Mammary epithelial cell (primary cell): Measurements from ENCODE around the gene CNTN5.

Source experiments
- EZH2 ChIP-seq: IDR thresholded peaks from 2 replicates; pipeline ENCODE4 v1.6.1; 2012; ENCODE audit warnings: low read length, inconsistent platforms, borderline replicate concordance
- TF ChIP-seq, protein P1 (sequence below), 2 donors: IDR thresholded peaks in 1 of 2; conservative IDR thresholded peaks in 1 of 2; 2 replicates each; pipeline ENCODE4 v1.5.1; 2011 to 2012; ENCODE audit warnings: inconsistent platforms in 2 of 2, low read length in 2 of 2, mild to moderate bottlenecking in 2 of 2, control low read depth in 1 of 2, low read depth in 1 of 2; ENCODE audit not compliant: insufficient read depth in 1 of 2; ENCODE audit errors: extremely low read depth in 1 of 2

GRCh38 chr11:100315946-100316345 is 1295.2 kb downstream of the CNTN5 start:
- TF ChIP-seq, protein P1, sequence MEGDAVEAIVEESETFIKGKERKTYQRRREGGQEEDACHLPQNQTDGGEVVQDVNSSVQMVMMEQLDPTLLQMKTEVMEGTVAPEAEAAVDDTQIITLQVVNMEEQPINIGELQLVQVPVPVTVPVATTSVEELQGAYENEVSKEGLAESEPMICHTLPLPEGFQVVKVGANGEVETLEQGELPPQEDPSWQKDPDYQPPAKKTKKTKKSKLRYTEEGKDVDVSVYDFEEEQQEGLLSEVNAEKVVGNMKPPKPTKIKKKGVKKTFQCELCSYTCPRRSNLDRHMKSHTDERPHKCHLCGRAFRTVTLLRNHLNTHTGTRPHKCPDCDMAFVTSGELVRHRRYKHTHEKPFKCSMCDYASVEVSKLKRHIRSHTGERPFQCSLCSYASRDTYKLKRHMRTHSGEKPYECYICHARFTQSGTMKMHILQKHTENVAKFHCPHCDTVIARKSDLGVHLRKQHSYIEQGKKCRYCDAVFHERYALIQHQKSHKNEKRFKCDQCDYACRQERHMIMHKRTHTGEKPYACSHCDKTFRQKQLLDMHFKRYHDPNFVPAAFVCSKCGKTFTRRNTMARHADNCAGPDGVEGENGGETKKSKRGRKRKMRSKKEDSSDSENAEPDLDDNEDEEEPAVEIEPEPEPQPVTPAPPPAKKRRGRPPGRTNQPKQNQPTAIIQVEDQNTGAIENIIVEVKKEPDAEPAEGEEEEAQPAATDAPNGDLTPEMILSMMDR (conservative IDR thresholded peaks at IDR 0.05 in 1 of 2, IDR thresholded peaks at IDR 0.05 in 1 of 2; ENCODE audit: extremely low read depth in 1 of 2, insufficient read depth in 1 of 2, low read depth in 1 of 2, low read length in 2 of 2), result no peak
- TF ChIP-seq EZH2, result no peak
